NCI-H82 (cell line): ENCODE data around the gene GABRR3.

ENCODE experiments used
- DNase-seq: peaks from one replicate; lab custom pipeline; 2025; lab: John Stamatoyannopoulos, UW

The GABRR3 gene

GRCh38 chr3:97988784-97989568 lies 46.1 kb downstream of the GABRR3 start:
- DNase-seq, result no peak

GRCh38 chr3:97987306-97987705 lies 47.8 kb downstream of the GABRR3 start:
- DNase-seq, result no peak

- peak; percentile 76 for DNase-seq
These were observed 51.1 kb downstream of the GABRR3 start for GRCh38 chr3:97983933-97984491.

- no peak for DNase-seq
These were observed 53.2 kb downstream of the GABRR3 start for GRCh38 chr3:97981886-97982285.

GRCh38 chr3:97979610-97980009 lies 55.5 kb downstream of the GABRR3 start:
- peak; percentile 98 for DNase-seq

- no peak for DNase-seq
These were observed 59.6 kb downstream of the GABRR3 start for GRCh38 chr3:97975466-97975865.

GRCh38 chr3:97974996-97975395 lies 60.1 kb downstream of the GABRR3 start:
- no peak for DNase-seq

- no peak for DNase-seq
These were observed 62.1 kb downstream of the GABRR3 start for GRCh38 chr3:97972976-97973375.

- DNase-seq, result peak; percentile 90
These were observed 63.2 kb downstream of the GABRR3 start, which contains the start of gene RIOX2 for GRCh38 chr3:97971679-97972567. Gene RIOX2 (minus strand): TSS chr3:97972431. CDS start chr3:97967593, 4,838 bp downstream.

- DNase-seq, result peak; percentile 87
These were observed 64.0 kb downstream of the GABRR3 start for GRCh38 chr3:97970956-97971620.

- DNase-seq, result no peak
These were observed 65.0 kb downstream of the GABRR3 start for GRCh38 chr3:97970156-97970555.

- no peak for DNase-seq
These were observed 65.6 kb downstream of the GABRR3 start for GRCh38 chr3:97969541-97969940.

GRCh38 chr3:97968376-97968775 lies 66.7 kb downstream of the GABRR3 start:
- DNase-seq, result no peak

- DNase-seq, result no peak
These were observed 67.1 kb downstream of the GABRR3 start for GRCh38 chr3:97967966-97968365.

- no peak for DNase-seq
These were observed 73.9 kb downstream of the GABRR3 start for GRCh38 chr3:97960993-97961766.

GRCh38 chr3:97960551-97960950 lies 74.6 kb downstream of the GABRR3 start:
- no peak for DNase-seq

GRCh38 chr3:97959872-97960271 lies 75.2 kb downstream of the GABRR3 start:
- DNase-seq, result no peak

- no peak for DNase-seq
These were observed 76.3 kb downstream of the GABRR3 start for GRCh38 chr3:97958796-97959195.

- no peak for DNase-seq
These were observed 76.7 kb downstream of the GABRR3 start for GRCh38 chr3:97958396-97958795.

GRCh38 chr3:97957617-97958311 lies 77.4 kb downstream of the GABRR3 start:
- DNase-seq, result no peak

- no peak for DNase-seq
These were observed 79.1 kb downstream of the GABRR3 start for GRCh38 chr3:97956051-97956450.
